Neural cell (in vitro differentiated cells): ENCODE results near the gene PRKCA. TPM values are rescaled to one million over a fixed set of nuclear protein-coding genes. Genes with fewer than 3 reads are reported as not detected.

Experiments used
- H2AFZ ChIP-seq: fragments of 200-600, 300-800 bp; sonication (generic), shearing (Covaris generic); 2 replicates; pipeline ENCODE4 v1.6.0; 2014; ENCODE audit warnings: low read depth, mild to moderate bottlenecking, antibody characterized with exemption, low read length, moderate library complexity
- H3F3A ChIP-seq: fragments of 200-600 bp; shearing (Covaris generic); 2 replicates; pipeline ENCODE4 v1.6.1; 2016; ENCODE audit warnings: mild to moderate bottlenecking, moderate library complexity, mixed read lengths, antibody characterized with exemption, low read length; ENCODE audit not compliant: insufficient read depth, poor library complexity, severe bottlenecking
- H3K27ac ChIP-seq: fragments of 200-600, 300-800 bp; sonication (generic), shearing (Covaris generic); 2 replicates; pipeline ENCODE4 v1.5.1; 2014; ENCODE audit warnings: mild to moderate bottlenecking, low read length, moderate library complexity
- H3K27me3 ChIP-seq: fragments of 300-800, 200-600 bp; sonication (generic), shearing (Covaris generic); 2 replicates; pipeline ENCODE4 v1.6.0; 2014; ENCODE audit warnings: mild to moderate bottlenecking, low read depth, low read length, moderate library complexity; ENCODE audit not compliant: insufficient read depth
- H3K36me3 ChIP-seq: fragments of 300-800, 200-600 bp; sonication (generic), shearing (Covaris generic); 2 replicates; pipeline ENCODE4 v1.5.1; 2014; ENCODE audit warnings: mild to moderate bottlenecking, antibody characterized with exemption, low read length, moderate library complexity; ENCODE audit not compliant: insufficient read depth
- H3K4me2 ChIP-seq: fragments of 300-800, 200-600 bp; sonication (generic), shearing (Covaris generic); 2 replicates; pipeline ENCODE4 v1.6.0; 2014; ENCODE audit warnings: mild to moderate bottlenecking, low read length
- H3K4me3 ChIP-seq: fragments of 300-800, 200-600 bp; sonication (generic), shearing (Covaris generic); 2 replicates; pipeline ENCODE4 v1.5.1; 2014; ENCODE audit warnings: mild to moderate bottlenecking, low read length, moderate library complexity
- H3K79me2 ChIP-seq: fragments of 200-600 bp; shearing (Covaris generic); replicated peaks from 2 replicates; pipeline ENCODE4 v1.6.0; 2014; ENCODE audit warnings: mild to moderate bottlenecking, low read length, moderate library complexity; ENCODE audit not compliant: insufficient read depth
- H3K9ac ChIP-seq: fragments of 300-800, 200-600 bp; sonication (generic), shearing (Covaris generic); 2 replicates; pipeline ENCODE4 v1.6.1; 2016; ENCODE audit warnings: mild to moderate bottlenecking, low read length, mixed read lengths
- H3K9me2 ChIP-seq: fragments of 200-600 bp; shearing (Covaris generic); 2 replicates; pipeline ENCODE4 v1.6.1; 2016; ENCODE audit warnings: mild to moderate bottlenecking, low read length, mixed read lengths; ENCODE audit not compliant: insufficient read depth
- H3K9me3 ChIP-seq: fragments of 200-600, 300-800 bp; sonication (generic), shearing (Covaris generic); 2 replicates; pipeline ENCODE4 v1.6.1; 2016; ENCODE audit warnings: mild to moderate bottlenecking, mixed run types, low read length, moderate library complexity, mixed read lengths
- H4K20me1 ChIP-seq: fragments of 200-600 bp; shearing (Covaris generic); 2 replicates; pipeline ENCODE4 v1.6.1; 2016; ENCODE audit warnings: mild to moderate bottlenecking, mixed run types; ENCODE audit not compliant: insufficient read depth
- CTCF ChIP-seq: fragments of 450-650 bp; IDR thresholded peaks from 2 replicates; pipeline ENCODE4 v1.5.1; 2014; ENCODE audit warnings: antibody characterized with exemption, mild to moderate bottlenecking, moderate library complexity; ENCODE audit not compliant: poor library complexity, severe bottlenecking
- EP300 ChIP-seq: fragments of 450-650 bp; conservative IDR thresholded peaks from 2 replicates; pipeline ENCODE4 v1.6.1; 2014; ENCODE audit warnings: antibody characterized with exemption, mild to moderate bottlenecking, moderate library complexity; ENCODE audit not compliant: poor library complexity, severe bottlenecking
- EZH2 ChIP-seq: fragments of 200-600, 300-800 bp; shearing (Covaris generic), sonication (generic); IDR thresholded peaks from 2 replicates; pipeline ENCODE4 v1.6.1; 2014; ENCODE audit warnings: antibody characterized with exemption, low read length, borderline replicate concordance, mild to moderate bottlenecking; ENCODE audit not compliant: insufficient read depth, poor library complexity, severe bottlenecking
- MXI1 ChIP-seq: fragments of 450-650 bp; conservative IDR thresholded peaks from 2 replicates; pipeline ENCODE4 v1.6.1; 2014; ENCODE audit warnings: antibody characterized with exemption, mild to moderate bottlenecking; ENCODE audit not compliant: poor library complexity, severe bottlenecking
- POLR2AphosphoS5 ChIP-seq: IDR thresholded peaks from 2 replicates; pipeline ENCODE4 v1.6.1; 2012
- RAD21 ChIP-seq: fragments of 450-650 bp; conservative IDR thresholded peaks from 2 replicates; pipeline ENCODE4 v1.6.1; 2014; ENCODE audit warnings: antibody characterized with exemption, mild to moderate bottlenecking, moderate library complexity
- REST ChIP-seq: IDR thresholded peaks from 2 replicates; pipeline ENCODE4 v1.6.1; 2012; ENCODE audit warnings: borderline replicate concordance
- SMC3 ChIP-seq: fragments of 450-650 bp; conservative IDR thresholded peaks from 2 replicates; pipeline ENCODE4 v1.6.1; 2014; ENCODE audit warnings: antibody characterized with exemption, mild to moderate bottlenecking, moderate library complexity; ENCODE audit not compliant: poor library complexity
- TAF1 ChIP-seq: IDR thresholded peaks from 2 replicates; pipeline ENCODE4 v1.6.1; 2012; ENCODE audit warnings: low read depth
- polyA plus RNA-seq: library from polyadenylated mRNA; depleted of rRNA; stranded (reverse); fragments of >200 nt; gene quantifications from 2 replicates; pipeline ENCODE4 v1.2.3, GENCODE V29; 2014

Gene PRKCA
- polyA plus RNA-seq, 1 donor from 2014 or later: 5.9 TPM

GRCh38 chr17:66549731-66550207 is 247.4 kb downstream of the PRKCA start:
- Histone ChIP-seq H3K4me2 (no peak overlapping the region), H3K27me3 (no peaks in the 10 kb centered on the region), H2AFZ (no peak overlapping the region), H3K4me3 (no peak overlapping the region), H3K9me3 (no peaks in the 10 kb centered on the region), H3K9me2 (no peaks in the 10 kb centered on the region), H3K79me2 (no peaks in the 10 kb centered on the region), H4K20me1 (no peaks in the 10 kb centered on the region), H3K9ac (no peak overlapping the region), H3K27ac (no peak overlapping the region), H3K36me3 (no peaks in the 10 kb centered on the region), H3F3A (no peaks in the 10 kb centered on the region)
- TF ChIP-seq REST: no peak
- TF ChIP-seq EP300: no peak
- no peak for TF ChIP-seq CTCF
- no peak for TF ChIP-seq RAD21
- no peak for TF ChIP-seq EZH2
- TF ChIP-seq MXI1: no peak
- no peak for TF ChIP-seq TAF1
- no peak for TF ChIP-seq POLR2AphosphoS5

GRCh38 chr17:66551839-66552238 is 249.4 kb downstream of the PRKCA start:
- H3K9ac ChIP-seq: no peak overlapping the region
- H3K79me2 ChIP-seq: no peaks in the 10 kb centered on the region
- H4K20me1 ChIP-seq: no peaks in the 10 kb centered on the region

More at GRCh38 chr17:66551839-66552238, 249.4 kb downstream of the PRKCA start:
- no peak overlapping the region for H2AFZ ChIP-seq
- H3K36me3 ChIP-seq: no peaks in the 10 kb centered on the region
- no peak overlapping the region for H3K27ac ChIP-seq
- no peaks in the 10 kb centered on the region for H3K9me2 ChIP-seq
- no peaks in the 10 kb centered on the region for H3K27me3 ChIP-seq
- TF ChIP-seq MXI1: no peak
- TF ChIP-seq REST: no peak
- no peak for TF ChIP-seq EP300
- no peak for TF ChIP-seq RAD21
- TF ChIP-seq SMC3: no peak
- TF ChIP-seq EZH2: no peak
- no peak for TF ChIP-seq TAF1
- H3K4me2 ChIP-seq: no peak overlapping the region
- no peaks in the 10 kb centered on the region for H3K9me3 ChIP-seq
- no peaks in the 10 kb centered on the region for H3F3A ChIP-seq
- H3K4me3 ChIP-seq: no peak overlapping the region
